Measurements from ENCODE around the gene CLSTN3.
A peak's percentile ranks its signal among the peaks of the same experiment; 100 is the strongest.

Gene CLSTN3

GRCh38 chr12:7128681-7129286 is 1.4 kb upstream of the CLSTN3 start, which contains the start of gene RBP5:
RBP5 (minus strand) TSS chr12:7128889; CDS start chr12:7128775, 114 bp downstream.
- no peak for DNase-seq

DNA sequence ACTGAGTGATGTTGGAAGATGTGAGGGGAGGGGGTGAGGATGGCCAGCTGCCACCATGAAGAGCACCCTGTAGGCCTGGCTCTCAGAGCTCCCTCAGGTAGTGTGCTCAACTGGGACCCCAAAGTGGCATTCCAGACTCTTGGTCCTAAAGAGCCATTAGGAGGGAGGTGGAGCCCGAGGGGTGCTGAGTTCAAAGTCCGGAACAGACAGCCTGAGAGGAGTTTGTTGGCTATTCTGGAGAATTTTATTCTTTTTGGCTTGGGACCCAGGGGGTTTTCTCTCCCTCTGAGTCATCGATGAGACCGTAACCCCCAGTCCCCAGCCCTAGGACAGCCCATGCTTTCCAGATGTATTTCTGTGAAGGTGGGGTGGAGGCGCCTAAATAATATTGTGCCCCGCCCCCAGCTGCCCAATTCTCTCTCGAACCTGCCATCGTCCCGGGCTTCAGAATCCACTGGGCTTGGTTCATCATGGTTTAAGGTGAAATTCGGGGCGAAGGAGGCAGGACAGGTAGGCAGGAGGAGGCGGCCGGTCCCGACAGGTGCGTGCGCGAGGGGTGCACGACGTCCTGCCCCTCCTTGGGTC is 792 bp upstream of the CLSTN3 start:
- no peak for DNase-seq

DNA sequence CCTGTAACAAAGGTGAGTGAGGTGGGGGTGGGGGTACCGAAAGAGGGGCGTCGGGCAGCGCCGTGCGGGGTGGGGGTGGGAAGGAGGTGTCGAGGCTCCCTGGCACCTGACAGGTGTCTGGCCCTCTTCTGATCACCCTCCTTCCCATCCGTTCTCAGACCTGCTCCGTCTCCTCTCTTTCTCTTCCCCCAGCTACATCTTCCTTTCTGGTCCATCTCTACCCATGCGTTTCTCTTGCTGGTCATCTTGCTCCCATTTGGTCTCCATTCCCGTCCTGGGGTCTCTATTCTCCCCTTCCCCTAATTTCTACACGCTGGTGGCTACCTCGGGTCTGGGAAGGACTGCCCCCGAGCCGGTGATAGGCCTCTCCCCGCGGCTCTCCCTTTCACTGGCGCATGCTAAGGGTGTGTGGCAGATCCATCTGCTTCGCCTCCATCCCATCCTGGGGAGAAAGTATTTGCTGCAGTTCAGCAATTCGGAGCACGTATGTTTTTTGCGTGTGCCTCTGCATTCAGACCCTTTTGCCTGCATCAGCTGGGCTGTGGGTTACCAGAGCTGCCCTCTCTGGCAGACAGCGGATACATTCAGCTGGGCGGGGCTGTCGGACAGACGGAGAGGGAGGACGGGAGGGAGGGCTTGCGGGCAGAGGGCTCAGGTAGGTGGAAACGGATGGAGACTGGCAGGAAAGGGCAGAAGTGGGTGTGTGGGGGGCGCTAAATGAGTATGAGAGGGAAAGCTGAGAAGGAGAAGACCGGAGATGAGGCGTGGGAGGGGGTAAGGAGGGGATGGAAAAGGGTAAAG is 730 bp downstream of the CLSTN3 start:
- peak; percentile 64 for DNase-seq

GRCh38 chr12:7131502-7131866 is 1.3 kb downstream of the CLSTN3 start:
- DNase-seq = peak; percentile 24

GRCh38 chr12:7134396-7135166 is 4.4 kb downstream of the CLSTN3 start:
- no peak for DNase-seq

GRCh38 chr12:7136071-7136470 is 5.9 kb downstream of the CLSTN3 start:
- no peak for DNase-seq

DNA sequence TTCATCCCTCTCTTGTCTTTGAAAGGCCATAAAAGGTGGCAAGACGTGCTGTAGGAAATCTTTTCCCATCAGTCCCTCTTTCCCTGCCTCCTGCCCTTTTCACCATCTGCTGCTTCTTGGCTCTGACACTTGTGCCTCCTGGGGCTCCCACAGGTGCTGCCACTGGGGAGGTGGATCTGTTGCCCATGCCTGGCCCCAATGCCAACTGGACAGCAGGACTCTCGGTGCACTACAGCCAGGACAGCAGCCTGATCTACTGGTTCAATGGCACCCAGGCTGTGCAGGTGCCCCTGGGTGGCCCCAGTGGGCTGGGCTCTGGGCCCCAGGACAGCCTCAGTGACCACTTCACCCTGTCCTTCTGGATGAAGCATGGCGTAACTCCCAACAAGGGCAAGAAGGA is 6.5 kb downstream of the CLSTN3 start:
- no peak for DNase-seq

GRCh38 chr12:7137908-7138307 is 7.7 kb downstream of the CLSTN3 start:
- DNase-seq = no peak

DNA sequence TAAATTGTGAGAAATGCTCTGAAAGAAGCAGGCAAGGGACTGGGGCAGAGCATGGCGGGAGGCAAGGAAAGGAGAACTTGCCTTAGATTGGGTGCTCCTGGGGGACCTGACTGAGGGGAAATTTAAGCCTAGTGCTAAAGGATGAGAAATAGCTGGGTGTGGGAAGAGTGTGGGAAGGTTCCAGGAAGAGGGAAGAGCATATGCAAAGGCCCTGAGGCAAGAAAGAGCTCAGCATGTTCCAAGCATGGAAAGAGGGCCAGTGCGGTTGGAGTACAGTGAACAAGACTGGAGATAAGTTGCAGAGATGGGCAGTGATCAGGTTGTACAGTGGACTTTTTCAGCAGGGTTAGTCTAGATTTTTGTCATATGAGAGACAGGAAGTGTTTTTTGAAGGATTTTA is 9.0 kb downstream of the CLSTN3 start:
- DNase-seq = no peak

GRCh38 chr12:7141351-7142005 is 11.3 kb downstream of the CLSTN3 start:
- no peak for DNase-seq

DNA sequence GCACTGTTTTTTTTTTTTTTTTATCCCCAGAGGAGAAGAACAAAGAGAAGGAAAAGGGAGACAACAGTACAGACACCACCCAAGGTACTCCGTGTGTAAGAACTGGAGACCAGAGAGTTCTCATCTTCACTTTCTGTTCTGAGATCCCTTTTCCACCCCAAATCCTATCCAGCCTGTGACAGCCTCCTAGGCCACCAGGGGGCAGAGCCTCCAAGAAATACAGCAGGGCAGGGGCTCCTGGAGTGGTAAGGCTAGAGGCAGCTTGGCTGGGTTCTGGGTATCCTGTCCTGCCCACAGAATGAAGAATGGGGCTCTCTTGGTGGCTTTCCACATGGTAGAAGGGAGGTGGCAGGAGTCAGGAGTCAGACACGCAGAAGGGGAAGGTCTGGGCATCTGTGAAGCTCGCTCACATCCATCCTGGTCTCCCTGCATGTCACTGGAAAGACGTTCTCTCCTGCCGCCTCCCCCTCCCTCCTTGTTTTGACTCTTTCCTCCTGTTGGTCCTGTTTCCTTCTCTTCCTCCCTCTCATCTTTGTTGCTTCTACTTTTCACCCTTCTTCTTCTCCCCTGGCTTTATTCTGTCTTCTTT is 12.0 kb downstream of the CLSTN3 start:
- DNase-seq = peak; percentile 32

DNA sequence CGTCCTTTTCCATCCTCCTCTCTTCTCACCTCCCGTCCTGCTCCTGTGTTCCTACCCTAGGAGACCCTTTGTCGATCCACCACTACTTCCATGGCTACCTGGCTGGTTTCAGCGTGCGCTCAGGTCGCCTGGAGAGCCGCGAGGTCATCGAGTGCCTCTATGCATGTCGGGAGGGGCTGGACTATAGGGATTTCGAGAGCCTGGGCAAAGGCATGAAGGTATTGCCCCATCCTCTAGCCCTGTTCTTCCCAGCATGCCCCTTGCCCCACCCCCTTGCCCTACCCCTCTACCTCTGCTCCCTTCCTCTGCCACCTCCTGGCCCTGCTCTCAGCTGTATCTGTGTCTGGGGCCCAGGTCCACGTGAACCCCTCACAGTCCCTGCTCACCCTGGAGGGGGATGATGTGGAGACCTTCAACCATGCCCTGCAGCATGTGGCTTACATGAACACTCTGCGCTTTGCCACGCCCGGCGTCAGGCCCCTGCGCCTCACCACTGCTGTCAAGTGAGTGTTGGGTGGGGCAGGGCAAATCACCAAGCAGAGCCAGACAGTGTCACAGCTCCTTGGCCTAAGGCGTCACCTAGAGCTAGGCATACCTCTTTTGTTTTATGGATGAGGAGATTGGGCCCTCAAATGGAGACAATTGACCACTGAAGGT is 12.8 kb downstream of the CLSTN3 start:
- no peak for DNase-seq

DNA sequence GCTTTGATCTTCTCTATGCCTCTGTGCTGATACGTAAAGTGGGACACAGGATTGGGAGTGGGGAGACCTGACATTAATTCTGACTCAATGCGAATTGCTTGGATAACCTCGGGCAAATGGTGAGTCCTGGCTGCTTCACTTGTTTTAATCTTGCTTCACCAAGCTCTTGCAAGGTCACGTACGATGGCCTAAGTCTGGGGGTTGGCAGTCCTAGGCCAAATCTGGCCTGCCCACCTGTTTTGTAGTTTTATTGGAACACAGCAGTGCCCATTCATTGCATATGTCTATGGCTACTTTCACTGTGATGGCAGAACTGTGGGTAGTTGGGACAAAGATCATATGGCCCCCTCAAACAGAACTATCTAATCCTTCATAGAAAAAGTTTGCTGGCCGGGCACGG is 13.4 kb downstream of the CLSTN3 start:
- DNase-seq = no peak

DNA sequence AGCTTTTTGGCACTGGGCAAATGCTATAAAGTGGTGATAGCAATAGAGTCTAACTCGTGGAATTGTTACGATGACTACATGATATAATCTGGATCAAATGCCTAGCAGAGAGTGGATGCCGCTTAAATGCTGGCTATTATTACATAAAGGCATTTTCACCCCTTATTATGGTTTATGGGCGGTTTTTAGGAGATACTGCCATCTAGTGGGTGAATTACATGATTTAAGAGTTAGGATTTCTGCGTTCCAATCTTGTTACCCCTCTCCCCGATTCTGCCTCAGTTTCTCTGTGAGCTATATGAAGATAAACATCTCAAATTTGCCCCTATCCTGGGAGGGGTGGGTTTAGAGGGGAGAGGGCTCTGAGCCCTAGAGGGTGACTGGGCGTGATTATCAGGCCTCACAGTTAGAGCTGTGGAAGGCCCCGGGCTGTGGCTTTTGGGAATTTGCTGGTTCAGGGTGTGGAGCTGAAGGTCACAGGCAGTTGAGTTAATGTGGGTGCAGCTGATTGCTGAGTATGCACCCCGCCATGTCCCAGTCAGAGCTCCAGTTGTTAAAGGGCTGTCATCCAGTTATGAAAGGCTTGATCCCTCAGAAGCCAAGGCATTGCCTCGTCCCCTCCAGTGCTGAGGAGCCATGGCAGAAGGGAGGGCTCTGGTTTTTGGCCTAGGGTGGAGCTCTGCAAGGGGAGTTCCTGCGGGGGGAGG is 14.4 kb downstream of the CLSTN3 start:
- no peak for DNase-seq

GRCh38 chr12:7145671-7146070 is 15.5 kb downstream of the CLSTN3 start:
- no peak for DNase-seq

- no peak for DNase-seq
Observed at GRCh38 chr12:7146228-7146627, 16.1 kb downstream of the CLSTN3 start.

- DNase-seq = no peak
Observed at GRCh38 chr12:7146906-7147305, 16.7 kb downstream of the CLSTN3 start.

GRCh38 chr12:7150356-7150755 is 20.2 kb downstream of the CLSTN3 start:
- DNase-seq = no peak

DNA sequence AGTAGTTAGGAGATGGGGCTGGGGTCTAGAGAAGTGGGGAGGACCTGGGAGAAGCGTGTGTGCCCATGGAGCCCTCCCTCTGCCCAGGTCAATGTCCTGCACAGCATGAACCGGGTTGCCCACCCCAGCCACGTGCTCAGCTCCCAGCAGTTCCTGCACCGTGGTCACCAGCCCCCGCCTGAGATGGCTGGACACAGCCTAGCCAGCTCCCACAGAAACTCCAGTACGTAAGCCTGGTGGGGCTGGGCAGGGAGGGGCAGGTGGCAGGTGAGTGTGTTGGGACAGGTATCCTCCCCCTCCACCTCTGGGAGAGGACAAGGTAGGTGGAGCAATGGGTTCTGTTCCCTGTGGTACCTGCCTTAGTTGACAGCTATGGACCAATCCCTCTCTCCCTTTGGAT is 20.7 kb downstream of the CLSTN3 start:
- DNase-seq = no peak

GRCh38 chr12:7151532-7151931 is 21.4 kb downstream of the CLSTN3 start:
- no peak for DNase-seq

GRCh38 chr12:7152818-7153217 is 22.6 kb downstream of the CLSTN3 start:
- no peak for DNase-seq

Data from retina (tissue), 1 donor.